Adipose tissue (tissue), 3 donors: ENCODE results near the gene PACS1. TPM values are rescaled to one million over a fixed set of nuclear protein-coding genes. Genes with fewer than 3 reads are reported as not detected.

Source experiments
- H3K27ac ChIP-seq: one replicate; pipeline ENCODE4 v1.5.1; 2013; ENCODE audit warnings: low read depth, low read length
- WGBS, 3 donors: extraction: QIAGEN DNeasy Blood & Tissue Kit; methylation state at CpG; one replicate each; pipeline ENCODE4 v1.1.7; 2013; 5-methylcytosine and 5-hydroxymethylcytosine counted together
- polyA plus RNA-seq, 3 donors: library from polyadenylated mRNA; stranded (reverse); fragments of 200-250 nt; gene quantifications; one replicate each; pipeline ENCODE4 v1.2.3, GENCODE V29; 2013
- donor health status: healthy with polysubstance abuse.
- donor health status: Bipolar disorder and iron deficiency.
- donor health status: healthy.

PACS1 gene
- polyA plus RNA-seq, 3 donors = 16.6 to 29.4 (median 26.5) TPM

GRCh38 chr11:66282468-66283455 lies 212.7 kb downstream of the PACS1 start:
- 15 to 16% (median 15%) methylated on average over 33 to 35 of the region's 35 CpGs for WGBS, 3 donors

GRCh38 chr11:66283461-66284105 lies 213.5 kb downstream of the PACS1 start:
- no peak overlapping the region for H3K27ac ChIP-seq
- 79 to 83% (median 82%) methylated on average over 13 to 14 of the region's 14 CpGs for WGBS, 3 donors

More at GRCh38 chr11:66282468-66283455, 212.7 kb downstream of the PACS1 start:
- no peak overlapping the region for H3K27ac ChIP-seq

DNA sequence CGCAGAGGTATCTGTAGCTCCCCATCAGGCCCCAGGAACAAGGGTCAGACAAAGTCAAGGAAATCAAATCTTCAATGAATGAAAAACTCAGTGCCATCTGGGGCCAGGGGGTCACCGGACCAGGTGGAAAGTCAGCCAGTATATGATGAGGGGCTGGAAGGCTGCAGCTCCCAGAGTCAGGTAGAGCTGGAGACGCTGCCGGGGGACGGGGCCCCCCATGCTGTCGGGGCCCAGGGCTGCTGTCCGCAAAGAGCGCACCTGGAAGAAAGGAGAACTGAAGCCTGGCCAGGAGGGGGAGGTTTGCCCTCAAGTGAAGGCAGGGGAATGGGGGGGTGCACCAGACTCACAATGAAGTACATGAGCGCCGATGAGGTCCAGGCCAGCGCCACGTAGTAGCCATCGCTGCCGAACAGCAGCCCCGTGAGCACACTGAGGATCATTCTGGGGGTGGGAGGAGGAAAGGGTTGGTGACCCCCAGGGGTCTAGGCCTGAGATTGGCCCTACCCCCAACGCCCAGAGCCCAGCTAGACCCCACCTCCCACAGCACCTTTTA lies 214.5 kb downstream of the PACS1 start:
- WGBS, 3 donors = 92 to 95% (median 94%) methylated on average over 15 to 16 of the region's 16 CpGs

GRCh38 chr11:66285250-66285947 lies 215.3 kb downstream of the PACS1 start:
- no peak overlapping the region for H3K27ac ChIP-seq
- WGBS, 3 donors = 82 to 91% (median 84%) methylated on average over 13 of the region's 13 CpGs

More for the DNA sequence above, 214.5 kb downstream of the PACS1 start:
- no peak overlapping the region for H3K27ac ChIP-seq

GRCh38 chr11:66286699-66287098 lies 216.6 kb downstream of the PACS1 start:
- no peak overlapping the region for H3K27ac ChIP-seq
- 84 to 85% (median 85%) methylated on average over 5 of the region's 5 CpGs for WGBS, 3 donors

- no peak overlapping the region for H3K27ac ChIP-seq
- 55 to 69% (median 59%) methylated on average over 10 of the region's 10 CpGs for WGBS, 3 donors
These were observed 217.3 kb downstream of the PACS1 start for GRCh38 chr11:66287211-66287888.

DNA sequence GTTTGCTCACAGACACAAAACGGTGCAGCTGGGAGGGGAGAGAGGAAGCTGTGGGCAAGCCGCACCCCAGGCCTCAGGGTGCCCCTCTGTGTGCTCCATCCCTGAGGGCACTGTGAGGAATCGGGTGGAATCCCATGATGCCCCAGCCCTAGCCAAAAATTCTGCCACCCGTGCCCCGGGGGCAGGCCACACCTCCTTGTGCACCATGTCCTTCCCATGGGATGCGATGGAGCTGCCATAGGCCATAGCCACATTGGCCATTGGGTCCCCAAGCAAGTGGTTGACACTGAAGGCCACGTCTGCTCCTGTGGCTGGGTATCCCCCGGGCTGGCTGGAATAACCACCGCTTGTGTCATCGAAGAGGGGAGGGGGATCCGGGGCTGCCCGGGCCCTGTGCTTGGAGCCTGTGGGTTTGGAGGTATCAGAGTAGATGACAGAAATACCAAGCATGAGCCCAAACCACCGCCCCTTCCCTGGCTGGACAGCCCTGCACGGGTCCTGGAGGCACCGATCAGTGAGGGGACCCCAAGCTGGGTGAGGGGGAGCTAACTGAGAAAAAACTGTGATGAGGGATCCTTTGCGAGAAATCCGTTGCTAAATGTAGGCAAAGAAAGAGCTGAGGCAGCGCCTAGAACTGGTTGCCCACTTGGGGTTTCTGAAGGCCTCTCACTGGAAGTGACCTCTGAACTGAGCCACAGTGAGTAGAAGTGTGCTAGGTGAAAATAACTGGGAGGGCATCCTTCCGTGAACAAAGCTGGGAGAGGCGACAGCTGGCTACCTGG lies 218.0 kb downstream of the PACS1 start:
- 29 to 37% (median 35%) methylated on average over 19 to 20 of the region's 20 CpGs for WGBS, 3 donors
- no peak overlapping the region for H3K27ac ChIP-seq

DNA sequence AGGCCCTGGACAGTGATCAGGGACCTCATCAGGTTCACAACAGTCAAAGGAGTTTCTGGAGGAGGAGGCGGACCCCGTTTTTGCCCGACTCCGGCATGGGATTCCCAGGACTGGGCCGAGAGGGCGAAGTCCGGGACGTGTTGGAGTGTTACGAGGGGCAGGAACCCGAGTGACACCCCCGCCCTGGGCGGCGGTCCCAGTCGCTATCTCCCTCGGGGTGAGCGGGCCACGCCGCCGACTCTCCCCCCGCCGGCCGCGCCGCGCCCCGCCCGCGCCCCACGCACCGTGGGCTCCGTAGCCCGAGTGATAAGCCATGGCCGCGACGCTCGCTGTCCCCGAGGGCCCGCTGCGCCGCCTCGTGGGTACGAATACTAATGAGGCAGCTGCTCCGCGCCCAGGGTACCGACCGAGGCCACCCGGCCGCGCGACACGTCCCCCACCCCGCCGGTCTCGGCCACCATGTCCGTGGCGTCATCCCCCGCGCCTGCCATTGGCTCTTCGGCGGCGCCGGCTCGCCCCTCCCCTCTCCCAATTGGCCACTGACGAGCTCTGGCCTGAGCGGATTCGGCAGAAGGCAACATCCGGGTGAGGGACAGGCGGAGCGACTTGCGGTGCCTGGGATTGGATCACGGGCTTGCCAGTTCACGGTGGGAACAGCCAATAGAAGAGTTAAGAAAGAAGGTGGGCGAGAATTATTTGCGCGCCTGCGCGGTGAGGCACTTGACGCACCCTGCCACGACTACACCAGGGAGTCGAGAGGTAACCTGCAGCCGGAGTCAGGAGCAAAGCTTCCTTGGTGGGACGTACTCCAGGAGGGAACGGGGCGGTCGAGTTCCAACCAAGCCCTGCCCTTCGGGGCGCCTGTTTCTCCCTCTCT lies 218.8 kb downstream of the PACS1 start, which contains the start of gene YIF1A:
Gene YIF1A (minus strand): TSS at position 473 of the 877 bp plus-strand sequence. CDS start 158 bp downstream, at position 315.
- H3K27ac ChIP-seq = peak within 1 kb of the TSS; percentile 55
- WGBS, 3 donors = 0% methylated on average over 69 to 87 of the region's 87 CpGs

- no peak overlapping the region for H3K27ac ChIP-seq
- 9 to 11% (median 11%) methylated on average over 33 to 36 of the region's 36 CpGs for WGBS, 3 donors
These were observed 219.7 kb downstream of the PACS1 start for GRCh38 chr11:66289548-66290329.

DNA sequence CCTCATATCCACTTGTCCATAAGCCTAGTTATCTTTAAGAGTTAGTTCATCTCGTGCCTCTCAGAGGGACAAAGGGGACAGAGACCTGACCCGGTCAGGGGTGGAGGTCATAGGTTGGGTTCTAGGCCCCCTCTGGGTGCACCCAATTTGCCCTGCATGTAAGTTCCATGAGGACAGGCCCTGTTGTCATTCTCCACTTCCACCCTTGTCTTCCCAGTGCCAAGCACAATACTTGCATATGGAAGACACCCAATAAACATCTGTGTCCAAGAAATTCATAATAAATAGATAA lies 220.2 kb downstream of the PACS1 start:
- no peak overlapping the region for H3K27ac ChIP-seq
- WGBS, 3 donors = 73 to 85% (median 75%) methylated on average over 2 of the region's 2 CpGs

GRCh38 chr11:66291303-66291705 lies 221.2 kb downstream of the PACS1 start:
- WGBS, 3 donors = 12 to 17% (median 17%) methylated on average over 16 of the region's 16 CpGs
- H3K27ac ChIP-seq = no peak overlapping the region

- 1 to 2% (median 2%) methylated on average over 60 to 95 of the region's 95 CpGs for WGBS, 3 donors
- H3K27ac ChIP-seq = no peak within 1 kb of the TSS
These were observed 221.9 kb downstream of the PACS1 start, which contains the start of gene TMEM151A for GRCh38 chr11:66291706-66292542. TMEM151A (plus strand) TSS chr11:66291894; CDS start chr11:66292014, 120 bp downstream.

GRCh38 chr11:66292543-66293332 lies 222.7 kb downstream of the PACS1 start:
- WGBS, 3 donors = 49 to 51% (median 50%) methylated on average over 16 to 17 of the region's 17 CpGs

GRCh38 chr11:66293352-66293751 lies 223.3 kb downstream of the PACS1 start:
- WGBS, 3 donors = 78 to 84% (median 80%) methylated on average over 4 of the region's 4 CpGs
- H3K27ac ChIP-seq = no peak overlapping the region

More at GRCh38 chr11:66292543-66293332, 222.7 kb downstream of the PACS1 start:
- H3K27ac ChIP-seq = no peak overlapping the region
